Kidney capillary endothelial cell (primary cell): ENCODE results near the gene INO80C.
"Not testable (repeated sequence)": the region's sequence is repeated elsewhere in the genome, so short reads cannot be mapped to it uniquely, and the experiment has no call there.

Experiments used
- DNase-seq: peaks from one replicate; pipeline ENCODE4 v3.0.0-alpha.2; 2018; ENCODE audit warnings: low spot score

Gene INO80C

DNA sequence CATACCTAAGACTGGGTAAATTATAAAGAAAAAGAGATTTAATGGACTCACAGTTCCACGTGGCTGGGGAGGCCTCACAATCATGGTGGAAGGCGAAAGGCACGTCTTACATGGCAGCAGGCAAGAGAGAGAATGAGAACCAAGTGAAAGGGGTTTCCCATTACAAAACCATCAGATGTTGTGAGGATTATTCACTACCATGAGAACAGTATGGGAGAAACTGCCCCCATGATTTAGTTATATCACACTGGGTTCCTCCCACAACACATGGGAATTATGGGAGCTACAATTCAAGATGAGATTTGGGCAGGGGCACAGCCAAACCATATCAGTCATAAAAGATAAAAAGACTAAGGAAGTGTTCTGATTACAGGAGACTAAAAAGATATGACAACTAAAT is 8.5 kb downstream of the INO80C start:
- DNase-seq: not testable (repeated sequence)

GRCh38 chr18:35488396-35488795 is 9.4 kb downstream of the INO80C start:
- DNase-seq: not testable (repeated sequence)

DNA sequence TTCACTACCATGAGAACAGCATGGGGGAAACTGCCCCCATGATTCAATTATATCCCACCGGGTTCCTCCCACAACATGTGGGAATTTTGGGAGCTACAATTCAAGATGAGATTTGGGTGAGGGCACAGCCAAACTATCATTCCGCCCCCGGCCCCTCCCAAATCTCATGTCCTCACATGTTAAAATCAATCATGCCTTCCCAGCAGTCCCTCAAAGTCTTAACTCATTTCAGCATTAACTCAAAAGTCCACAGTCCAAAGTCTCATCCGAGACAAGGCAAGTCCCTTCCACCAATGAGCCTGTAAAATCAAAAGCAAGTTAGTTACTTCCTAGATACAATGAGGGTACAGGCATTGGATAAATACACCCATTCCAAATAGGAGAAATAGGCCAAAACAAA is 10.2 kb downstream of the INO80C start:
- DNase-seq: not testable (repeated sequence)

DNA sequence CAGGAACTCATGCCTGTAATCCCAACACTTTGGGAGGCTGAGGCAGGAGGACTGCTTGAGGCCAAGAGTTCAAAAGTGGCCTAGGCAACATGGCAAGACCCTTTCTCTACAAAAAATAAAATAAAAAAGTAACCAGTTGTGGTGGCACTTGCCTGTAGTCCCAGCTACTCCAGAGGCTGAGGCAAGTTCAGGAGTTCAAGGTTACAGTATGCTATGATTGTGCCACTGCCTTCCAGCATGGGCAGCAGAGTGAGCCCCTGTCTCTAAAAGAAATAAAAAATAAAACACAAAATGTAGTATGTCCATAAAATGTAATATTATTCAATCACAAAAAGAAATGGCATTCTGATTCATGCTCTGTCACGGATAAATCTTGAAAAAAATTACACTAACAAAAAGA is 11.9 kb downstream of the INO80C start:
- no peak for DNase-seq

- no peak for DNase-seq
Measured at GRCh38 chr18:35484034-35484433, 13.7 kb downstream of the INO80C start.

- no peak for DNase-seq
Measured at GRCh38 chr18:35481960-35482366, 15.8 kb downstream of the INO80C start.

GRCh38 chr18:35479911-35480586 is 17.7 kb downstream of the INO80C start:
- DNase-seq: no peak

GRCh38 chr18:35478520-35479435 is 19.0 kb downstream of the INO80C start:
- DNase-seq: peak; percentile 55

GRCh38 chr18:35477974-35478373 is 19.8 kb downstream of the INO80C start:
- DNase-seq: no peak

DNA sequence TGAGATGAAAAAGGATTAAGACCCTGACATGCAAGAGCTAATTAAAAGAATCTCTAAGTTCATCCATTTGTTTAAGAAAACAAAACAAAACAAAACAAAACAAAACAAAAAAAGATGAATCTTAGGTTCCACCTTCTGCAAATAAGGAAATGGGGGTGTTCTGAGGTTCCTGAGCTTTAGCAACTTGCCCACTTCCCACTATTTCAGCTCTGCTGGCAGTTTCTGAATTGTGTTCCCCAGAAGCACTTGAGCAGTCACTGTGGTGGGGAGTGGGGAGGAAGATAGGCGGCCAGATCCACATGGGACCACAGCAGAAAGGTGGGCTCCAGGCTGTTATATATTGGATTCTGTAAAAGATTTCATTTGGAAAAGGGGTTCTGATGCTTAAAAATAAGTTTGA is 20.3 kb downstream of the INO80C start:
- DNase-seq: no peak

GRCh38 chr18:35474884-35475283 is 22.9 kb downstream of the INO80C start:
- DNase-seq: no peak

DNA sequence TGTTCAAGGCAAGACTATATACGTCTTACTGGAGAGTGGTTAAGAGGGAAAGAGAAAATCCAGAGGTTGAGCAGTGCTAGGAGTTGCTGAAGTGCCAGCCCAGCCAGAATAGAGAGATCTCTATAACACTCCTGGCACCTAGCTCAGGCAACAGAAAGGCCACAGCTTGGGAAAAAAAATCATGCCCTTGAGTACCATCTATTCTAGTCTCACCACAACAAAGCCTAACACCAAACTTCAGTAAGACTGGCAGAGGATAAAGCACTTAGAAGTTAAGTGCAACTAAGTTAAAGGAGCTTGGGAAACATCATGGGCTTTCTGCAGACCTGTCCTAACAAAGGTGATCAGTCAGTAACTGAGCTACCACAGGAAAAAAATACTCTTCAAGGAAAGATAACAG is 24.2 kb downstream of the INO80C start:
- DNase-seq: no peak

DNA sequence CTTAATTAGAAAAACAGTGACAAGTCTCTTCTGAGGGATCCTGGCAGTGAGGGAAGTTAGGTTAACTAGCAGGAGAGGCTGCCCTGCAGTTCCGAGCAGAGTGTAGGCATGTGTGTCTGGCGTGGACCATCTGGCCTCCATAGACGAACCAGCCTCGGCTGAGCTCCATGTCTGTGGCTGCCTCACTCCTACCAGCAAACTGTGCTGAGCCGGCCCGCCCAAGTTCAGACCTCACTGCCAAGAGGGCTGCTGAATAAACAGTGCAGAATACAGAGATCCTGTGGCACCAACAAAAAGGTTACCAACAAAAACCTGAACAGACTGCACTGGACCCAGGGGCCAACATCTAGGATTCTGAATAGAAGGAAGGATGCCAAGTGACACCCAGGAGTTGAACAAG is 27.3 kb downstream of the INO80C start:
- no peak for DNase-seq

DNA sequence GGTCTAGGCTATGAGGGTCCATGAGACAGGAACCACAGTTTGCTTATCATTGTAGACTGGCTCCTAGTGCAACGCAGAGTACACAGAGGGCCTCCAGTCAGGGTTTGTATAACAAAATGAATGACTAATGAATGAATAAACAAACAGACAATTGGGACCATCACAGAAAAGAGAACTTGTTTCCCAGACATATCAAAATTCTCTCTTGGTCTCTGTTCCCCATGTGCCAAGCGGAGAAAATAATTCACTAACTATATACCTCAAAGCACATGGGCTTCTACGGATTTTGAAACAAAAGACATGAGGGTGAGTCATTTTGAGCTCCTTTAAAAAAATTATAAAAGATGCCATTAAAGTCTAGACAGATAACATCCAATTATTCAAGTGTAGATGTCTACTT is 28.0 kb downstream of the INO80C start:
- no peak for DNase-seq

DNA sequence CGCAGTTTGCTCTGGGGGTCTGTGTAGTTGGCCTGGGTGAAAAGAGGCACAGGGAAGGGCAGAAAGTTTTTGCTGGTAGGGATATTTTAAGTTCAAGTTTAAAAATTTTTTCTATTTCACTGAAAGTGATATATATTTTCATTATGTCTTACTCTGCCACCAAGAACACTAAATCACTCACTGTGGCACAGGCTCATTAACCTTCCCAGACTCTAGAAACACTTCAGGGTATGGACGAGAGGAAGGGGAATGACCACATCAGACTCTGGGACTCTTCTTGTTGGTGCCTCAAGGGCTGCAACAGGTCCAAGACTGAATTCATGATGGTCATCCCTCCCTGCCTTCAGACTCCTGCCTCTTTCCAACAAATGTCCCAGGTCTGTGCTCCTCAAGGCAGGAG is 29.0 kb downstream of the INO80C start:
- no peak for DNase-seq

GRCh38 chr18:35467624-35468016 is 30.1 kb downstream of the INO80C start:
- DNase-seq: no peak

DNA sequence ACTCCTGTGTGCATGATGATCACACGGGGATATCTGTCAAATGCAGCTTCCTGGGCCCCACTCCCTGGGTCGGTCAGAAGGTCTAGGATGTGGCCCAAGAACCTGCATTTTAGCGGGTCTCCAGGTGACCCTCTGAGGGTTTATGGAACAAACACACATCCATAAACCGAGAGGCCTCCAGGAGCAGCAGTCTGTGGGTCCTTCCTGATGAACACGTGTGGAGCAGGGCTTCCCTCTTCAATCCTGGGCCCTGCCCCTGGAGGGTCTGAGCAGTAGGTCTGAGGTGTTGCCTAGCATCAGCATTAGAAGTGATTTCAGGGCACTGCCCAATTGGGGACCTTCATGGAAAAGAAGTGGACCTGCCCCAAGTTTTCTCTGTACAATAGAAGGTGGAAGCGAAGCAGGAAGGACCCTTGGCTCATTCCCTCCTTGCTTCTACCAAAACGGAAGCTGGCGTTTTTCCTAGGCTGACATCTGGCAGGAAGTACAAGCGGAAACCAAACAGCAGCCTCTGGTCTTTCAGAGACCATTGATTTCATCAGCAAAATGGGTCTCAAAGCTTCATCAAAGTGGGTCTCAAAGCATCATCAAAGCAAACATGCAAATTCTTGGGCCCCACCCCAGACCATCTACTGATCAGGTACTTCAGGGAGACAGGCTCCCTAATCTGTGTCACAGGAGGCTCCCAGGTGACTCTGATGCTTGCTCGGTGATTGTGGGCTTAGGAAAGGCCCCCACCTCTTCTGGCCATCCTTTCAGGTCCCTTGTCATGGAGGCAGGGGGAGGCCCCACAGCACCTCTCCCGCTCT is 30.7 kb downstream of the INO80C start:
- peak; percentile 76 for DNase-seq

DNA sequence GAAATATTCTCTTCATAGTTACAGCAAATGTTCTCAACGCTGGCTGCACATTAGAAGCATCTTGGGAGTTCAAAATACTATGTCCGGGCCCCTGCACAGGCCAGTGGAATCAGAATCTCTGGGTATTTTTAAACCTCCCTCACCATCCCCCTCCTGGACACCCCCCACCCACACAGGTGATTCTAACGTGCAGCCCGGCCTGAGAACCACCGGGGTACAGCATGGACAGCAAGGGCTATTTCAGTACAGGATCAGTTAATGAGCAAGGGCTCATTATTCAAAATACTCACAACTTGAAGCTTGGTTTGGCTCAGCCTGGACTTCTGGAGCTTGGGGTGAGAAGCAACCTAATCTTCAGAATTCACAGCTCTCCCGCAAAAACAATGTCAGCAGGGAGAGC is 31.4 kb downstream of the INO80C start:
- DNase-seq: no peak

DNA sequence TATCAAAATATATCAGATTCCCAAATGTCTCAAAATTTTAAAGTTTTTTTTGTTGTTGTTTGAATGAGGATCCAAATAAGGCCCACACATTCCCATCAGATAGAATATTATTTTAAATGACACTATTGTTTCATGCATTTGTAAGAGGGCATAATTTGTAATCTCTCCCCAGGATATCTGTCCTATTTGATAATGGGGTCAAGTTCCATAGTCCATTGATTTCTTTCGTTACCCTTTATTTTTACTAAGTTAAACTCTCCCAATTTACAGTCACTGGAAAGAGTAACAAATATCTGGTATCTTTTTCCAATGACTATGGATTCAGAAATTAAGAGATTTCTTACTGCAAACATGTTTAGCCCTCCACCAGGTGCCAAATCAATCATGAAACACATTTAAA is 32.4 kb downstream of the INO80C start:
- no peak for DNase-seq

DNA sequence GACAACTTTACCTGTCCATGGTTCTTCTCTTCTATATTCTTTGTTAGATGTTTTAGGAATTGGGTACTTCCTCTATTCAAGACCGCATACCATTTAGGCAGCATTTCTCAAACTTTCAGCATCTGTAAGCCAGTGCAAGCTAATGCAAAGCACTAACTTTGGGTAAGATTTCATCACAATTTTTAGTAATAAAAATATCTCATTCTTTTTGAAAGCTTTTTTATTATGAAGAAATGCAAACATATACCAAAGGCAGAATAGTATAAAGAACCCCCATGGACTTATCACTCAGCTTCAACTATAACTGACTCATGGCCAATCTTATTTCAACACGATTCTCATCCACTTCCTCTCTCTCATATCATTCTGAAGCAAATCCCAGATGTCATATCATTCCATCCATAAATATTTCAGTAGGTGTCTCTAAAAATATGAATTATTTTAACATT is 32.9 kb downstream of the INO80C start:
- DNase-seq: no peak

- no peak for DNase-seq
Measured at GRCh38 chr18:35463827-35464226, 33.9 kb downstream of the INO80C start.

- DNase-seq: peak; percentile 98
Measured at GRCh38 chr18:35463050-35463449, 34.7 kb downstream of the INO80C start.
